PFSK-1 (cell line): Measurements from ENCODE around the gene RGS6.

Source experiments
- FOXP2 ChIP-seq: optimal IDR thresholded peaks from 2 replicates; pipeline ENCODE3; 2011; ENCODE audit warnings: borderline replicate concordance, control low read depth, inconsistent platforms; ENCODE audit not compliant: insufficient read depth; ENCODE audit errors: extremely low read length, extremely low read depth
- POLR2AphosphoS5 ChIP-seq: IDR thresholded peaks from 2 replicates; pipeline ENCODE4 v1.6.1; 2012; ENCODE audit warnings: low read depth, mild to moderate bottlenecking, control low read depth, low read length, moderate library complexity
- REST ChIP-seq, 2 experiments: IDR thresholded peaks; 2 replicates each; pipeline versions ENCODE4 v1.6.1 to v1.8.0; 2011 to 2012; ENCODE audit warnings: low read depth in 2 of 2, low read length in 2 of 2, control low read depth in 1 of 2, inconsistent platforms in 1 of 2, mild to moderate bottlenecking in 1 of 2, moderate library complexity in 1 of 2; ENCODE audit not compliant: insufficient read depth in 1 of 2
- SIN3A ChIP-seq: IDR thresholded peaks from 2 replicates; pipeline ENCODE4 v1.6.1; 2012; ENCODE audit warnings: mild to moderate bottlenecking, low read length, moderate library complexity, borderline replicate concordance; ENCODE audit not compliant: insufficient read depth
- TAF1 ChIP-seq: IDR thresholded peaks from 2 replicates; pipeline ENCODE4 v1.6.1; 2012; ENCODE audit warnings: low read length, control low read depth, borderline replicate concordance; ENCODE audit not compliant: insufficient read depth

RGS6 gene

GRCh38 chr14:72597252-72598233 lies 665.3 kb downstream of the RGS6 start:
- TF ChIP-seq FOXP2 (no peak), TAF1 (no peak), SIN3A (no peak), REST (IDR thresholded peaks at IDR 0.05; ENCODE audit: insufficient read depth in 1 of 2, low read depth in 2 of 2, low read length in 2 of 2) (no peak), POLR2AphosphoS5 (no peak)

GRCh38 chr14:72598306-72598705 lies 666.1 kb downstream of the RGS6 start:
- TF ChIP-seq POLR2AphosphoS5: no peak
- TF ChIP-seq TAF1: no peak
- TF ChIP-seq REST (IDR thresholded peaks at IDR 0.05; ENCODE audit: insufficient read depth in 1 of 2, low read depth in 2 of 2, low read length in 2 of 2): no peak
- no peak for TF ChIP-seq FOXP2
- TF ChIP-seq SIN3A: no peak

- no peak for TF ChIP-seq FOXP2
- TF ChIP-seq REST (IDR thresholded peaks at IDR 0.05; ENCODE audit: insufficient read depth in 1 of 2, low read depth in 2 of 2, low read length in 2 of 2): no peak
- no peak for TF ChIP-seq SIN3A
- TF ChIP-seq POLR2AphosphoS5: no peak
- no peak for TF ChIP-seq TAF1
These were observed 667.6 kb downstream of the RGS6 start for GRCh38 chr14:72599579-72600470.

- TF ChIP-seq FOXP2 (no peak), POLR2AphosphoS5 (no peak), REST (IDR thresholded peaks at IDR 0.05; ENCODE audit: insufficient read depth in 1 of 2, low read depth in 2 of 2, low read length in 2 of 2) (no peak), TAF1 (no peak), SIN3A (no peak)
These were observed 668.5 kb downstream of the RGS6 start for GRCh38 chr14:72600551-72601330.
